ENCODE data around the gene ARHGAP8.
"Not testable (repeated sequence)": the region's sequence is repeated elsewhere in the genome, so short reads cannot be mapped to it uniquely, and the experiment has no call there.

ARHGAP8 gene

DNA sequence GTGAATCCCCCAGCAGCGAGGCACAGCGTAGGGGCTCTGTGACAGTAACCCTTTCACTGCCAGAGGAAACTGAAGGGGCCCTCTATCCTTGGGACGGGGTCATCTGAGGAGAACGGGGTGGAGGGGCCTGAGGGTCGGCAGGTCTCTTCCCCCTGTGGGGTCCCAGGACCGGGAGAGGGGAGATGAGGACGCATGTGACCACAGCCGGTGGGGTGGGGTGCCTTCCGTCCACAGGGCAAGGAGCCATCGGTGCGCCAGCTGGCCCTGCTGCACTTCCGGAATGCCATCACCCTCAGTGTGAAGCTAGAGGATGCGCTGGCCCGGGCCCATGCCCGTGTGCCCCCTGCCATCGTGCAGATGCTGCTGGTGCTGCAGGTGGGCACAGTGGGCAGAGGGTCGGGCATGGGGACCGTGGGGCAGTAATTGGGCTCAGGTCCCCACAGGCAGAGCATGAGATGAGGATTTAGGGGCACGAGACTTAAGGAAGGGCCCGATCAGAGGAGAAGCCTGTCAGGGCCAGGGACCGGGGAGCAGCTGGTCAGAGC, 20.3 kb upstream of the ARHGAP8 start:
- DNase-seq (ENCODE audit: low spot score in 2 of 2), result no peak
- peaks cover 28% of the 10 kb centered on the region for H3K36me3 Mint-ChIP-seq
- no peaks in the 10 kb centered on the region for H3K9me3 Mint-ChIP-seq
- peaks cover 36% of the 10 kb centered on the region for H3K4me1 Mint-ChIP-seq
- H3K27ac Mint-ChIP-seq, result no peak overlapping the region
- H3K4me3 Mint-ChIP-seq, result no peak overlapping the region
- no peak for ATAC-seq

- peaks cover 28% of the 10 kb centered on the region for H3K36me3 Mint-ChIP-seq
These were observed 19.7 kb upstream of the ARHGAP8 start for GRCh38 chr22:44732661-44733060.

DNA sequence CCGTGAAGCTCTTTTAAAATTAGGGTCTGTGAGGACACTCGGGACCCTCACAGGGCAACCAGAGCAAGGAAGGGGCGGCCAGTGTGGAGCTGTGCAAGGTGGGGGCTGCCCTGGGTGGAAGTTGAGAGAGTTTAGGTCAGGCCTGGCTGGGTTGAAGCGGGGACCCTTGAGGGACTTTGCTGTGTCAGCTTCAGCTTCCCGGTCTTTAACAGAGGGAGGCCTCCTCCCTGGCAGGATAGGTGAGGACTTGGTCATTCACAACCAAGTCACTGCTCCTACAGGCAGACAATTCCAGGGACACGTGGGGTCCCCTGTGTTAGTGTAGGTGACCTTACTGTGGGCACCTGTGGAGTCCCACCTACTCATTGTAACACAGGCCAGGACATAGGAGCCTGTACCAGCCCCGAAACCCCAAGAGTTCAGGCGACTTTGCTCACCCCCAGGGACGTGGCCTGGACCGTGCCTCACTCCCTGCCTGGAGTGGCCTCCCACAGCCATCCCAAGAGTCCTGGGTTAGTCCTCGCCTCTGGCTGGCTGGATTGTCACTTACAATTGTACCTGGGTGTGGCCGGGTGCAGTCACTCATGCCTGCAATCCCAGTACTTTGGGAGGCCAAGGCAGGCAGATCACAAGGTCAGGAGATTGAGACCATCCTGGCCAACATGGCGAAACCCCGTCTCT, 18.8 kb upstream of the ARHGAP8 start:
- Mint-ChIP-seq H3K27ac (no peak overlapping the region), H3K9me3 (no peaks in the 10 kb centered on the region), H3K4me1 (peaks cover 21% of the 10 kb centered on the region), H3K36me3 (peaks cover 31% of the 10 kb centered on the region), H3K4me3 (no peak overlapping the region)
- ATAC-seq (no peak), DNase-seq (ENCODE audit: low spot score in 2 of 2) (no peak)

More at GRCh38 chr22:44732661-44733060, 19.7 kb upstream of the ARHGAP8 start:
- ATAC-seq (no peak), DNase-seq (ENCODE audit: low spot score in 2 of 2) (no peak)
- Mint-ChIP-seq H3K27ac (no peak overlapping the region), H3K4me1 (peaks cover 30% of the 10 kb centered on the region), H3K9me3 (no peaks in the 10 kb centered on the region), H3K4me3 (no peak overlapping the region)

GRCh38 chr22:44734278-44734677, 18.1 kb upstream of the ARHGAP8 start:
- H3K4me3 Mint-ChIP-seq, result no peak overlapping the region
- H3K4me1 Mint-ChIP-seq, result peaks cover 15% of the 10 kb centered on the region
- peak overlapping the region; percentile 50 for H3K27ac Mint-ChIP-seq

DNA sequence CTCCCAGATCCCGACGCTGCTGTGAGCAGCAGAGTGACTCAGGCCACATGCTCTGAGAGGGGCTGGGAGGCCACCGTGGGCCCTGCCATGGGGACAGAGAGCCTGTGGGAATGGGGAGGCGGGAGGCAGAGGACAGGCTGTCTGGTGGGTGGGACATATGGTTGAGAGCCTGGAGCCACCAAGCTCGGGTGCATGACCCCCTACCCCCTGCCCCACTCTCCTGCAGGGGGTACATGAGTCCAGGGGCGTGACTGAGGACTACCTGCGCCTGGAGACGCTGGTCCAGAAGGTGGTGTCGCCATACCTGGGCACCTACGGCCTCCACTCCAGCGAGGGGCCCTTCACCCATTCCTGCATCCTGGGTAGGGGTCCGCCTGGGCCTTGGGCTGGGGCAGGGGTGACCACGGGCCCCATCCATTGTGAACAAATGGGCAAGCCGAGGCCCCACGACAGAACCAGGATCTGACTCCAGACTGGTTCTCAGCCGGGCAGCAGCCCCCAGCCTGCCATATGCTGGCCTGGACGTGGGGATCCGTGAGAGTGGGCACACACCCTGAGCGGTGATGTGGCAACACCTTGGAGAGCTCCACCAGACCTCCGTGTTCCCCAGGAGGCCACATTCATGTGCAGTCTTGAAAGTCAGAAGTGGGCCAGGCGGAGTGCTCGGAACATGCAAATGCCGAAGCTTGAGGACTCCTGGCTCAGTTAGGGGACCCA, 17.4 kb upstream of the ARHGAP8 start:
- H3K9me3 Mint-ChIP-seq, result no peaks in the 10 kb centered on the region
- ATAC-seq, result no peak
- H3K4me1 Mint-ChIP-seq, result peaks cover 15% of the 10 kb centered on the region
- no peak overlapping the region for H3K4me3 Mint-ChIP-seq
- H3K27ac Mint-ChIP-seq, result no peak overlapping the region
- H3K36me3 Mint-ChIP-seq, result peaks cover 29% of the 10 kb centered on the region
- DNase-seq (ENCODE audit: low spot score in 2 of 2), result no peak

More at GRCh38 chr22:44734278-44734677, 18.1 kb upstream of the ARHGAP8 start:
- Mint-ChIP-seq H3K9me3 (no peaks in the 10 kb centered on the region), H3K36me3 (peaks cover 29% of the 10 kb centered on the region)
- ATAC-seq (no peak), DNase-seq (ENCODE audit: low spot score in 2 of 2) (no peak)

DNA sequence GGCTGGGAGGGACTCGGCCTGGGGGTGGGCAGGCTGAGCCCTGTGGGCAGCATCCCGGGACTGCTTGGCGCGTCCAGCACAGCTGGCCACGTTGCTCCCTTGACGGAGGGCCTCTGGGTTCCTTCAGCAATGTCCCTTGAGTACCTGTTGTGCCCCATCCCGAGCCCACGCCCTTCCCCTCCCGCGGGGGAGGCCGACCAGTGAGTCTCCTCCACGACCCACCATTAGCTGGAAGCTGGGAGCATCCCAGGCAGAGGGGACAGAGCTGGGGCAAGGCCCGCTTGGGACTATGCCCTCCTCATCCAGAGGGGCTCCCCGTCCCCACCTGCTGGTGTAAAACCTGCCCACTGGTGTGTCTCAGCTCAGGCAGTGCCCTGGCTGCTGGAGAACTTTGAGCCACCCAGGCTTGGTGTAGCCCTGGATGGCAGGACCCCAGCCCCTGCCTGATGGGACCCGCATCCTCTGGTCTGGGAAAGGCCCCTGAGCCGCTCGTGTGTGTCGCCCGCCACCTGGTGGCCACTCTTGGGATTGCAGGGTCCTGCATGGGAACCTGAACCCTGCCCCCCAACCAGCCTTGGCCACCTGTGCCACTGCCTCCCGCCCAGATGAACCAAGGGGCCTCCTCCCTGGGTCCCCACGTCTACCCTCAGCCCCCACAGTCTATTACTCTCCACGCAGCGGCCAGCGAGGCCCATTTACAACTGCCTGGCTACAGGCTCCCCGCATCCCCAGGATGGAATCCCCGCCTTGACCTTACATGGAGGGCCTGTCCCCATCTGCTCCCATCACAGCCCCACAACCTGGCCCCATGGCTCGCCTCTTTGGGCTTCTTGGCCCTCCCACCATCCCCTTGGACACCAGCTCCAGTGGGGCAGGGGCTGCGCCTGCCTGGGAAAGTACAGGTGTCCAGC, 16.6 kb upstream of the ARHGAP8 start:
- ATAC-seq, result peak; percentile 70
- DNase-seq (ENCODE audit: low spot score in 2 of 2), result peak; percentile 92 to 96
- peaks cover 11% of the 10 kb centered on the region for H3K4me1 Mint-ChIP-seq
- H3K27ac Mint-ChIP-seq, result peak overlapping the region; percentile 75
- H3K9me3 Mint-ChIP-seq, result no peaks in the 10 kb centered on the region
- H3K4me3 Mint-ChIP-seq, result no peak overlapping the region
- peaks cover 34% of the 10 kb centered on the region for H3K36me3 Mint-ChIP-seq

- Mint-ChIP-seq H3K9me3 (no peaks in the 10 kb centered on the region), H3K27ac (no peak overlapping the region)
These were observed 15.6 kb upstream of the ARHGAP8 start for GRCh38 chr22:44736581-44737405.

DNA sequence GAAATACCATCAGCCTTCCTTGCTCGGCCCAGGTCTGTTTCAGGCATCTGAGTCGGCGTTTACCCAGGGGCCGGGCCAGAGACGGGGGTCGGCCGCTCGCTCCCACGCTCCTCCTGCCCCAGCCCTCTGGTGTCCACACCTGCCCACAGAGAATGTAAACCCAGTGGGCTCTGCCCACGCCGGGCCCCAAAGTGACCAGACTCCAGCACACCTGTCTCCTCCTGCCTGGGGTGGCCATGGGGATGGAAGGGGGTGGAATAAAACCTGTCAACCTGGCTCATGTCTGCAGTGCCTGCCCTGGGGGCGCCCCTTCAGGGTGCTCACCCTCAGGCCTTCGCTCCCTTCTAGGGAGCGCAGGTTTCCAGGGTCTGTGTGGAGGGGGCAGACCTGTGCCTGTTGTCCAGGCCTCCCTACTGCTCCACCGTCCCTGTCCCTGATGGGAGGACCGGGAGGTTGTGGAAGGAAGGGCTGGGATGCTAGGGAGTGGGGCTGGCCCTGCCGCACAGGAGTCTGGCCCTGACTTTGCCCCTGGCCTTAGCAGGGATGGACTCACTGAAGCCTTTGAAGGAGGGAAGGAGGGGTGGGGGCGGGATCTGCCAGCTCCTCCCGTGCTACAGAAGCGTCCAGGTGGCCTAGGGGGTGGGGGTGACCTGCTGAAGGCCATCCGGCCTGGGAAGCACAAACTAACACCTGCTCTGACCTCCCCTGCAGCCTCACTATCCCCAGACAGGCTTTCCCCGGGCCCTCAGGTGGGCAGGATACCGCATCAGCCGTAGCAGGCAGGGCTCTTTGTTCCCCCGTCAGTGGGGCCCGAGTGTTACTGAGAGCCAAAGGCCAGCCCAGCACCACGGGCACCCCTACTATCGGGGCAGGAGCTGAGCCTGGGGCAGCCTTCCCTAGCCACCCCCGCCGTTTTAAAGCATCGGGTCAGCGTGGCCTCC, 14.7 kb upstream of the ARHGAP8 start:
- H3K9me3 Mint-ChIP-seq, result no peaks in the 10 kb centered on the region
- ATAC-seq, result no peak
- peaks cover 9% of the 10 kb centered on the region for H3K4me1 Mint-ChIP-seq
- H3K27ac Mint-ChIP-seq, result peak overlapping the region; percentile 54
- peaks cover 20% of the 10 kb centered on the region for H3K36me3 Mint-ChIP-seq
- no peak for DNase-seq (ENCODE audit: low spot score in 2 of 2)
- H3K4me3 Mint-ChIP-seq, result no peak overlapping the region

More at GRCh38 chr22:44736581-44737405, 15.6 kb upstream of the ARHGAP8 start:
- Mint-ChIP-seq H3K36me3 (peaks cover 24% of the 10 kb centered on the region), H3K4me3 (no peak overlapping the region), H3K4me1 (peaks cover 9% of the 10 kb centered on the region)
- ATAC-seq (no peak), DNase-seq (ENCODE audit: low spot score in 2 of 2) (no peak)

DNA sequence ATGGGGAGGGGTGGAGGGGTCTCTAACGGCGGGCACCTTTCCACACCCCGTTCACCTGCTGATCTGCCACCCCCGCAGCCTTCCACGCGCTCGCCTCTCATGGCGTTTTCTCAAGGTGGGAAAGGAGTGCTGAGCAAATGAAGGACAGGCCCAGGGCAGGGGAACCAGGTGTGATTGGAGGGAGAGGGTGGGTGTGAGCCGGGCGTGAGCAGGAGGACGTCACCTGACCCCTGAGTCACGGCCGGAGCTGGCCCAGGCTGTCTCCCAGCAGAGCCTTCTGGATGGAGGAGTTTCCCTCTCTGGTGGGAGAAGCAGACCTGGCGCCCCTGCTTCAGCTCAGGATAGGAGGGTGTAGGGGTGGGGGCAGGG, 14.0 kb upstream of the ARHGAP8 start:
- ATAC-seq, result no peak
- no peak overlapping the region for H3K4me3 Mint-ChIP-seq

GRCh38 chr22:44739024-44739423, 13.4 kb upstream of the ARHGAP8 start:
- no peaks in the 10 kb centered on the region for H3K9me3 Mint-ChIP-seq
- H3K27ac Mint-ChIP-seq, result peak overlapping the region; percentile 54
- H3K4me1 Mint-ChIP-seq, result peaks cover 9% of the 10 kb centered on the region
- H3K4me3 Mint-ChIP-seq, result no peak overlapping the region
- no peak for ATAC-seq
- DNase-seq (ENCODE audit: low spot score in 2 of 2), result no peak
- peaks cover 20% of the 10 kb centered on the region for H3K36me3 Mint-ChIP-seq

More for the DNA sequence above, 14.0 kb upstream of the ARHGAP8 start:
- Mint-ChIP-seq H3K4me1 (peaks cover 9% of the 10 kb centered on the region), H3K9me3 (no peaks in the 10 kb centered on the region), H3K36me3 (peaks cover 20% of the 10 kb centered on the region), H3K27ac (peak overlapping the region; percentile 54)
- no peak for DNase-seq (ENCODE audit: low spot score in 2 of 2)

DNA sequence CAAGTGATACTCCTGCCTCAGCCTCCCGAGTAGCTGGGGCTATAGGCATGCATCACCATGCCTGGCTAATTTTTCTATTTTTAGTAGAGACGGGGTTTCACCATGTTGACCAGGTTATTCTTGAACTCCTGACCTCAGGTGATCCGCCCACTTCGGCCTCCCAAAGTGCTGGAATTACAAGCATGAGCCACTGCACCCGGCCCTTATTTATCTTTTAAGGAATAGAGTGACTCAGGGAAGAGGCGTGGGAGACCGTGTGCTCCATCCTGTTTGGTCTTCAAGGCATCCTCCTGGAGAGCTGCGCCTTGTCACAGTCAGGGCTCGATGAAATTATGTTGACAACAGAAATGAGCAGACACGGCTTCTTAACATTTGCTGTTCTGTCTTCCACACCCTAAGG, 12.7 kb upstream of the ARHGAP8 start:
- not testable (repeated sequence) for H3K27ac Mint-ChIP-seq; ATAC-seq; H3K4me3 Mint-ChIP-seq; H3K9me3 Mint-ChIP-seq; DNase-seq (ENCODE audit: low spot score in 2 of 2); H3K4me1 Mint-ChIP-seq
- H3K36me3 Mint-ChIP-seq, result peaks cover 20% of the 10 kb centered on the region

DNA sequence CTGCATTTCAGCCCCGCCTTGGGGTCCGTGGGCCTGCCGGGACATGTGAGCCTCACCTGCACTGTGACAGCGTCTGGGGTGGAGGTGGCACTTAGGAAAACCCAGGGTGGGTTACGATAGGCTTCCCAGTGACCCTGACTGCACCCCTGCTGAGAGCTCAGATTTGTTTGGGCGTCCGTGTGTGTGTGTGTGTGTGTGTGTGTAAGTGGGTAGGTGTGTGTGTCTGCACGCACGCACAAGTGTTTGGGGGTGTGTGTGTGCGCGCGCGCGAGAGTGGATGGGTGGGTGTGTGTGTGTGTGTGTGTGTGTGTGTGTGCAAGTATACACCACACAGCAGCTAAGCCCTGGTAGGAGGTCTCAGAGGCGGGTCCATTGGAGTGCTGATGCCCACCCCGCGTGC, 12.1 kb upstream of the ARHGAP8 start:
- Mint-ChIP-seq H3K9me3 (no peaks in the 10 kb centered on the region), H3K4me3 (no peak overlapping the region), H3K27ac (peak overlapping the region; percentile 72), H3K36me3 (peaks cover 20% of the 10 kb centered on the region), H3K4me1 (peaks cover 9% of the 10 kb centered on the region)
- DNase-seq (ENCODE audit: low spot score in 2 of 2), result no peak
- no peak for ATAC-seq

GRCh38 chr22:44741929-44742328, 10.4 kb upstream of the ARHGAP8 start:
- no peak overlapping the region for H3K27ac Mint-ChIP-seq
- no peak for DNase-seq (ENCODE audit: low spot score in 2 of 2)
- no peak overlapping the region for H3K4me3 Mint-ChIP-seq
- ATAC-seq, result no peak
- no peaks in the 10 kb centered on the region for H3K4me1 Mint-ChIP-seq
- H3K36me3 Mint-ChIP-seq, result peaks cover 14% of the 10 kb centered on the region
- no peaks in the 10 kb centered on the region for H3K9me3 Mint-ChIP-seq
